Measurements from ENCODE around the gene BNIPL. TPM values are rescaled to one million over a fixed set of nuclear protein-coding genes. Genes with fewer than 3 reads are reported as not detected.

BNIPL gene
- total RNA-seq, 4 donors from 2014 or later, result 0.13 to 0.25 TPM; not detected in 2

- ATAC-seq (peak; percentile 76 to 86), DNase-seq (peak in 1 of 2 donors; percentile 78)
- peak; percentile 78 to 87 (median 83) for TF ChIP-seq CTCF (IDR thresholded peaks at IDR 0.05 in 4 of 5, conservative IDR thresholded peaks at IDR 0.05 in 1 of 5)
- no peak for TF ChIP-seq POLR2A (IDR thresholded peaks at IDR 0.05)
- no peaks in the 10 kb centered on the region for H3K9me3 ChIP-seq
- no peaks in the 10 kb centered on the region for H3K27me3 ChIP-seq
- intact Hi-C loops (cut with DNase I; ENCODE audit: low total_unique reads) (loop anchor here (1.0 kb wide), 1 partner anchor 17 kb away; no protein-coding TSS in a partner anchor), in situ Hi-C loops (cut with MboI; ENCODE audit: low sequenced_read_pairs in 4 of 4) (no loop called here)
- peaks cover 9 to 11% of the 10 kb centered on the region in 2 donors for H3K4me1 ChIP-seq
- peak overlapping the region in 2 of 4 donors; percentile 27 to 29 for H3K4me3 ChIP-seq
- H3K27ac ChIP-seq, result peak overlapping the region; percentile 51 to 70 (median 64)
- peaks cover 0 to 41% of the 10 kb centered on the region in 2 donors for H3K36me3 ChIP-seq
These were observed 40.5 kb upstream of the BNIPL start for GRCh38 chr1:150995896-150996295.

GRCh38 chr1:150997126-150997872 lies 39.1 kb upstream of the BNIPL start:
- no peak for ATAC-seq
- no peak for DNase-seq
- intact Hi-C loops (cut with DNase I; ENCODE audit: low total_unique reads), result no loop called here

GRCh38 chr1:150997949-150998348 lies 38.4 kb upstream of the BNIPL start:
- H3K4me3 ChIP-seq, result no peak overlapping the region
- H3K9me3 ChIP-seq, result no peaks in the 10 kb centered on the region
- in situ Hi-C loops (cut with MboI; ENCODE audit: low sequenced_read_pairs in 4 of 4), result no loop called here
- H3K36me3 ChIP-seq, result peaks cover 0 to 57% of the 10 kb centered on the region in 2 donors
- no peak for TF ChIP-seq POLR2A (IDR thresholded peaks at IDR 0.05)
- TF ChIP-seq CTCF (IDR thresholded peaks at IDR 0.05 in 4 of 5, conservative IDR thresholded peaks at IDR 0.05 in 1 of 5), result no peak
- no peak for ATAC-seq
- DNase-seq, result no peak
- H3K27ac ChIP-seq, result no peak overlapping the region
- peaks cover 15 to 18% of the 10 kb centered on the region in 2 donors for H3K4me1 ChIP-seq
- intact Hi-C loops (cut with DNase I; ENCODE audit: low total_unique reads), result no loop called here
- no peaks in the 10 kb centered on the region for H3K27me3 ChIP-seq

More at GRCh38 chr1:150997126-150997872, 39.1 kb upstream of the BNIPL start:
- H3K36me3 ChIP-seq, result peaks cover 0 to 53% of the 10 kb centered on the region in 2 donors
- H3K4me3 ChIP-seq, result no peak overlapping the region
- no peaks in the 10 kb centered on the region for H3K9me3 ChIP-seq
- H3K4me1 ChIP-seq, result peaks cover 10 to 11% of the 10 kb centered on the region in 2 donors
- TF ChIP-seq CTCF (IDR thresholded peaks at IDR 0.05 in 4 of 5, conservative IDR thresholded peaks at IDR 0.05 in 1 of 5) (no peak), POLR2A (IDR thresholded peaks at IDR 0.05) (no peak)
- in situ Hi-C loops (cut with MboI; ENCODE audit: low sequenced_read_pairs in 4 of 4), result no loop called here
- no peak overlapping the region for H3K27ac ChIP-seq
- H3K27me3 ChIP-seq, result no peaks in the 10 kb centered on the region

- TF ChIP-seq POLR2A (IDR thresholded peaks at IDR 0.05) (no peak), CTCF (IDR thresholded peaks at IDR 0.05 in 4 of 5, conservative IDR thresholded peaks at IDR 0.05 in 1 of 5) (no peak)
- in situ Hi-C loops (cut with MboI; ENCODE audit: low sequenced_read_pairs in 4 of 4) (no loop called here), intact Hi-C loops (cut with DNase I; ENCODE audit: low total_unique reads) (no loop called here)
- no peak overlapping the region for H3K4me3 ChIP-seq
- no peaks in the 10 kb centered on the region for H3K9me3 ChIP-seq
- ATAC-seq (no peak), DNase-seq (no peak)
- H3K36me3 ChIP-seq, result peaks cover 0 to 57% of the 10 kb centered on the region in 2 donors
- H3K27ac ChIP-seq, result no peak overlapping the region
- H3K27me3 ChIP-seq, result no peaks in the 10 kb centered on the region
- H3K4me1 ChIP-seq, result peaks cover 27 to 28% of the 10 kb centered on the region in 2 donors
These were observed 37.2 kb upstream of the BNIPL start for GRCh38 chr1:150999051-150999674.
